Astrocyte (in vitro differentiated cells and primary cell): Measurements from ENCODE around the gene TBXAS1. TPM values are rescaled to one million over a fixed set of nuclear protein-coding genes. Genes with fewer than 3 reads are reported as not detected.

Experiments used
- DNase-seq: peaks from one replicate; pipeline ENCODE4 v3.0.0-alpha.2; 2010; ENCODE audit warnings: low read depth
- FAIRE-seq: peaks from 2 replicates; lab custom pipeline; 2011; peaks lifted over from hg19 to GRCh38; lab: Jason Lieb, UNC
- H2AFZ ChIP-seq: 2 replicates; pipeline ENCODE4 v1.6.0; 2012; ENCODE audit warnings: low read depth, low read length, inconsistent platforms
- H3K27ac ChIP-seq: 2 replicates; pipeline ENCODE4 v1.5.1; 2011; ENCODE audit warnings: low read depth, low read length, inconsistent platforms
- H3K27me3 ChIP-seq: 2 replicates; pipeline ENCODE4 v1.6.0; 2011; ENCODE audit warnings: low read length, inconsistent platforms; ENCODE audit not compliant: insufficient read depth
- H3K36me3 ChIP-seq: 2 replicates; pipeline ENCODE4 v1.5.1; 2011; ENCODE audit warnings: low read length, inconsistent platforms; ENCODE audit not compliant: insufficient read depth
- H3K4me1 ChIP-seq: 2 replicates; pipeline ENCODE4 v1.5.1; 2011; ENCODE audit warnings: low read length, inconsistent platforms; ENCODE audit not compliant: insufficient read depth
- H3K4me2 ChIP-seq: 2 replicates; pipeline ENCODE4 v1.6.0; 2012; ENCODE audit warnings: low read length, inconsistent platforms
- H3K4me3 ChIP-seq: 2 replicates; pipeline ENCODE4 v1.5.1; 2011; ENCODE audit warnings: low read depth, mild to moderate bottlenecking, low read length, inconsistent platforms; ENCODE audit not compliant: insufficient read depth
- H3K79me2 ChIP-seq: 2 replicates; pipeline ENCODE4 v1.6.0; 2012; ENCODE audit warnings: mild to moderate bottlenecking, low read length, inconsistent platforms; ENCODE audit not compliant: insufficient read depth
- H3K9ac ChIP-seq: 2 replicates; pipeline ENCODE4 v1.6.0; 2012; ENCODE audit warnings: mild to moderate bottlenecking, low read length, inconsistent platforms
- H3K9me3 ChIP-seq: 2 replicates; pipeline ENCODE4 v1.5.1; 2012; ENCODE audit warnings: low read depth, mild to moderate bottlenecking, low read length, inconsistent platforms; ENCODE audit not compliant: insufficient read depth
- H4K20me1 ChIP-seq: 2 replicates; pipeline ENCODE4 v1.6.0; 2012; ENCODE audit warnings: low read length, inconsistent platforms; ENCODE audit not compliant: insufficient read depth
- H3K27ac Mint-ChIP-seq: one replicate; pipeline ENCODE4 v1.8.0; 2021; ENCODE audit warnings: mild to moderate bottlenecking, mixed read lengths; ENCODE audit not compliant: unreplicated experiment
- H3K27me3 Mint-ChIP-seq: one replicate; pipeline ENCODE4 v1.8.0; 2021; ENCODE audit warnings: low read depth, mixed read lengths; ENCODE audit not compliant: unreplicated experiment
- H3K36me3 Mint-ChIP-seq: one replicate; pipeline ENCODE4 v1.8.0; 2021; ENCODE audit warnings: low read depth, mixed read lengths; ENCODE audit not compliant: unreplicated experiment
- H3K4me1 Mint-ChIP-seq: one replicate; pipeline ENCODE4 v1.8.0; 2021; ENCODE audit warnings: low read depth, mixed read lengths; ENCODE audit not compliant: unreplicated experiment
- H3K4me3 Mint-ChIP-seq: one replicate; pipeline ENCODE4 v1.8.0; 2021; ENCODE audit warnings: mild to moderate bottlenecking, moderate library complexity, mixed read lengths; ENCODE audit not compliant: unreplicated experiment
- H3K9me3 Mint-ChIP-seq: one replicate; pipeline ENCODE4 v1.8.0; 2021; ENCODE audit warnings: mild to moderate bottlenecking, mixed read lengths; ENCODE audit not compliant: unreplicated experiment
- CTCF ChIP-seq: IDR thresholded peaks from 2 replicates; pipeline ENCODE4 v1.5.1; 2011; ENCODE audit warnings: low read depth, mild to moderate bottlenecking, inconsistent platforms, low read length, moderate library complexity; ENCODE audit not compliant: insufficient read depth
- EZH2 ChIP-seq: IDR thresholded peaks from 2 replicates; pipeline ENCODE4 v1.6.1; 2012; ENCODE audit warnings: mild to moderate bottlenecking, low read length, inconsistent platforms; ENCODE audit not compliant: insufficient read depth
- total RNA-seq: library from RNA; stranded (reverse); gene quantifications from 2 replicates; pipeline ENCODE4 v1.2.1, GENCODE V29; 2021

TBXAS1 gene
- total RNA-seq, 1 donor from 2014 or later: 1.1 TPM

DNA sequence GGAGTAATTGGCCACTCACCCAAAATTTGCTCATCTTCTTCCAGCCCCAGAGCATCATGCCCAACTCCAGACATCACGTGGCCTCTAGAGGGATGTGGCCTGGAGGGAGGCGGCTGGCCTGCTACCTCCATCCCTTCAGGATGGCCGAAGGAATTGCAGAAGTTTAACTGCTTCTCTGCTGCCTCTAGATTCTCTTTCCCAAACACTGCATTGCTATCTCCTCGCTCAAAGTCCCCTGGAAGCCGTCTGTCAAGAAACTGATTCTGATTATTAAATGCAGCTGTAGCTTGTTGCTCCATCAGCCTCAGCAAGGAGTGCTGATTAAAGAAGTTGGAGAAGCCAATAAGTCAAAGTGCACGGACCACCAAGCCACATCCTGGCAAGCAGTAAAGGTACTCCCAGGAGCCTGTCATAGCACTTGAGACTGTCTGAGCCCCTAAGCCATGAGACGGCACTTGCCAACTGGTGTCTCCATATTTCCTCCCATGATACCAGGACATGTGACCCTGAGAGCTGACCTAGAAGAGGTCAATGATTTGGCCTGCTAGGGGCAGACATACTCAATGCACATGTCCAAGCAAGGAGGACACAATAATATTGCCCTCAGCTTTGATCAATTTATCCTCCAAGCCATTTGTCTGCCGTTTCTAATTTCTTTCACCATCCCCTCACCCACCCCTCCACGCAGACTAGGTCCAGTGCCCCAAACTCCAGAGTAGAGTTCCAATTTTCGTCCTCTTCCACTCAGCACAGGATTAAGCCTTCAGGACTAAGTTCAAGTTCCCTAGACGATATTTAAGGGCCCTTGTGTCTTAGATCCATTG lies 84.2 kb downstream of the TBXAS1 start:
- Histone ChIP-seq H3K36me3 (no peaks in the 10 kb centered on the region), H3K79me2 (no peaks in the 10 kb centered on the region), H3K4me1 (peaks cover 28% of the 10 kb centered on the region), H2AFZ (no peak overlapping the region), H3K4me2 (no peak overlapping the region), H3K27me3 (no peaks in the 10 kb centered on the region), H3K4me3 (no peak overlapping the region), H3K9ac (no peak overlapping the region), H3K27ac (no peak overlapping the region), H3K9me3 (no peaks in the 10 kb centered on the region), H4K20me1 (no peaks in the 10 kb centered on the region)
- TF ChIP-seq EZH2 (no peak), CTCF (no peak)
- DNase-seq (no peak), FAIRE-seq (no peak)
- Mint-ChIP-seq H3K27me3 (peaks cover 4% of the 10 kb centered on the region), H3K36me3 (peaks cover 3% of the 10 kb centered on the region), H3K4me1 (peaks cover 24% of the 10 kb centered on the region), H3K9me3 (peaks cover 2% of the 10 kb centered on the region), H3K4me3 (no peak overlapping the region), H3K27ac (peak overlapping the region; percentile 1)

GRCh38 chr7:139913845-139914135 lies 84.7 kb downstream of the TBXAS1 start:
- Histone ChIP-seq H3K4me2 (no peak overlapping the region), H2AFZ (no peak overlapping the region), H3K4me1 (peaks cover 28% of the 10 kb centered on the region), H3K9ac (no peak overlapping the region), H3K79me2 (no peaks in the 10 kb centered on the region), H3K27me3 (no peaks in the 10 kb centered on the region), H4K20me1 (no peaks in the 10 kb centered on the region), H3K4me3 (no peak overlapping the region), H3K27ac (no peak overlapping the region), H3K9me3 (no peaks in the 10 kb centered on the region), H3K36me3 (no peaks in the 10 kb centered on the region)
- Mint-ChIP-seq H3K4me3 (no peak overlapping the region), H3K27me3 (peaks cover 4% of the 10 kb centered on the region), H3K36me3 (peaks cover 3% of the 10 kb centered on the region), H3K27ac (peak overlapping the region; percentile 1), H3K9me3 (peaks cover 2% of the 10 kb centered on the region), H3K4me1 (peaks cover 24% of the 10 kb centered on the region)
- TF ChIP-seq EZH2: no peak
- no peak for FAIRE-seq
- no peak for DNase-seq

GRCh38 chr7:139914306-139915267 lies 85.5 kb downstream of the TBXAS1 start:
- Mint-ChIP-seq H3K4me1 (peaks cover 24% of the 10 kb centered on the region), H3K9me3 (peaks cover 2% of the 10 kb centered on the region), H3K36me3 (peaks cover 3% of the 10 kb centered on the region), H3K27ac (peak overlapping the region; percentile 73), H3K27me3 (peaks cover 5% of the 10 kb centered on the region), H3K4me3 (peak overlapping the region; percentile 4)
- Histone ChIP-seq H2AFZ (no peak overlapping the region), H4K20me1 (no peaks in the 10 kb centered on the region), H3K9ac (no peak overlapping the region), H3K79me2 (no peaks in the 10 kb centered on the region), H3K9me3 (no peaks in the 10 kb centered on the region), H3K4me2 (peak overlapping the region; percentile 71), H3K4me3 (no peak overlapping the region), H3K4me1 (peaks cover 28% of the 10 kb centered on the region), H3K27ac (peak overlapping the region; percentile 91), H3K27me3 (no peaks in the 10 kb centered on the region), H3K36me3 (no peaks in the 10 kb centered on the region)
- no peak for FAIRE-seq
- TF ChIP-seq EZH2 (no peak), CTCF (no peak)
- DNase-seq: peak; percentile 60
